GM10266 (cell line): ENCODE measurements around the gene SIL1.
"Not testable (repeated sequence)": the region's sequence is repeated elsewhere in the genome, so short reads cannot be mapped to it uniquely, and the experiment has no call there.

Source experiments
- DNase-seq: peaks from one replicate; pipeline ENCODE4 v3.0.0; 2012; ENCODE audit errors: extremely low spot score
- TF ChIP-seq, protein P1 (sequence below): IDR thresholded peaks from 2 replicates; pipeline ENCODE4 v1.5.1; 2012; ENCODE audit warnings: mild to moderate bottlenecking, low read depth; ENCODE audit not compliant: control insufficient read depth, insufficient read depth; ENCODE audit errors: missing control alignments

The SIL1 gene

GRCh38 chr5:139199321-139199720 lies 1.2 kb upstream of the SIL1 start:
- no peak for DNase-seq
- TF ChIP-seq, protein P1, sequence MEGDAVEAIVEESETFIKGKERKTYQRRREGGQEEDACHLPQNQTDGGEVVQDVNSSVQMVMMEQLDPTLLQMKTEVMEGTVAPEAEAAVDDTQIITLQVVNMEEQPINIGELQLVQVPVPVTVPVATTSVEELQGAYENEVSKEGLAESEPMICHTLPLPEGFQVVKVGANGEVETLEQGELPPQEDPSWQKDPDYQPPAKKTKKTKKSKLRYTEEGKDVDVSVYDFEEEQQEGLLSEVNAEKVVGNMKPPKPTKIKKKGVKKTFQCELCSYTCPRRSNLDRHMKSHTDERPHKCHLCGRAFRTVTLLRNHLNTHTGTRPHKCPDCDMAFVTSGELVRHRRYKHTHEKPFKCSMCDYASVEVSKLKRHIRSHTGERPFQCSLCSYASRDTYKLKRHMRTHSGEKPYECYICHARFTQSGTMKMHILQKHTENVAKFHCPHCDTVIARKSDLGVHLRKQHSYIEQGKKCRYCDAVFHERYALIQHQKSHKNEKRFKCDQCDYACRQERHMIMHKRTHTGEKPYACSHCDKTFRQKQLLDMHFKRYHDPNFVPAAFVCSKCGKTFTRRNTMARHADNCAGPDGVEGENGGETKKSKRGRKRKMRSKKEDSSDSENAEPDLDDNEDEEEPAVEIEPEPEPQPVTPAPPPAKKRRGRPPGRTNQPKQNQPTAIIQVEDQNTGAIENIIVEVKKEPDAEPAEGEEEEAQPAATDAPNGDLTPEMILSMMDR: no peak

DNA sequence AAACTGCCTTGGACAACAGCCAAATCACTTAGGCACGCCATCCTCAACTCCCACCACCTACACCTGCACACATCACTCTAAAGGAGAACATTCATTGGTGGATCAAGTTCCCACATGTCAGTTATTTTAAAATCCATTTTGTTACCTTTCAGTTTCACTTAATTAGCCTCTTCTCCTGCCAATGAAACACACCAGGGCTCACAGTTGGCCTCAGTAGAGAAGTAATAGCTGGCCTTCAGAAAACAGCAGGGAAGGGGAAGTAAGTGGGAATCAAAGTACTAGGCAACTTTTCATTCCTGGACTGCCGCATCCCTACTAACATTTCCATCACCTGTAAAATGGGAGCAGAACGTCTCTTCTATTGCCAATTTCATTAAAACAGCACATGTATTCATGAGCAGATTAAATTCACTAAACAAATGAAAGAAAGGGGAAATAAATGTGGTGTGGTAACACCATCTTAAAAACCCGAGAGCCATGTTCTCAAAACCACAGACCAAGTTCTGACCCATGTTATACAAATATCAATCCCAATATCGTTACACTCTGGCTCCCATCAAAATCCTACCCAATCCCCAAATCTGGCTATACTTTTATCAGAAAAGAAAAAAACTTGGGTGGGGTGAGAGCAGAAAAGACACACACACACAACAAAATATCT lies 1.7 kb downstream of the SIL1 start:
- DNase-seq: no peak
- TF ChIP-seq, protein P1: no peak

GRCh38 chr5:139194486-139194885 lies 3.7 kb downstream of the SIL1 start:
- no peak for DNase-seq
- TF ChIP-seq, protein P1: no peak

- TF ChIP-seq, protein P1: no peak
- DNase-seq: no peak
These were observed 4.2 kb downstream of the SIL1 start for GRCh38 chr5:139193928-139194327.

GRCh38 chr5:139192906-139193305 lies 5.3 kb downstream of the SIL1 start:
- DNase-seq: not testable (repeated sequence)

DNA sequence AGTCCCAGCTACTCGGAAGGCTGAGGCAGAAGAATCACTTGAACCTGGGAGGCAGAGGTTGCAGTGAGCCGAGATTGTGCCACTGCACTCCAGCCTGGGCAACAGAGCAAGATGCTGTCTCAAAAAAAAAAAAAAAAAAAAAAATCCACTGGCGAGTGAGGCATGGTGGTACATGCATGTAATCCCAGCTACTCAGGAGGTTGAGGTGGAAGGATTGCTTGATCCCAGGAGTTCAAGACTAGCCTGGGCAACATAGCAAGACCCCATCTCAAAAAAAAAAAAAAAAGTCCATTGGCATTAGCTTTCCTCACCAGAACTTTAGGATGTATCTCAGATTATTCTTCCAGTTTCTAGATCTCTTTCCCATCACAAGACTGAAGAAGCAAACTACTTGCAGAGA lies 6.2 kb downstream of the SIL1 start:
- not testable (repeated sequence) for DNase-seq

DNA sequence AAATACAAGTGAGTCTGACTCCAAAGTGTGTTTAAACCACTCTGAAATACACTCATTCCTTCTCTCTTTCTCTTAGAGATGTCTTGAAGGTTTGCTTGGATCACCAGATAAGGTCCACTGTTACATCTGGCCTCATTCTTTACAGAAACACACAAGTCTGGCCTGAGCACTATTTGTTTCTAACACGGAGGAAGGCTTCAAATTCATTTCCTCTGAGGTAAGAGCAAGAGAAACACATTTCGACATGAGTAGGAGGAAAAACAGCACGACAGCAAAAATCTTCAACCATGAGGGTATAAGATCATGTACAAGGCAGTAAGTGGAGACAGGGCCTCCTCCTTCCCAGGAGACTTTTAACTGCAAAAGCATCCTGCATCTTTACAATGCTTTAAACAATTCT lies 8.0 kb downstream of the SIL1 start:
- no peak for DNase-seq
- TF ChIP-seq, protein P1: no peak

DNA sequence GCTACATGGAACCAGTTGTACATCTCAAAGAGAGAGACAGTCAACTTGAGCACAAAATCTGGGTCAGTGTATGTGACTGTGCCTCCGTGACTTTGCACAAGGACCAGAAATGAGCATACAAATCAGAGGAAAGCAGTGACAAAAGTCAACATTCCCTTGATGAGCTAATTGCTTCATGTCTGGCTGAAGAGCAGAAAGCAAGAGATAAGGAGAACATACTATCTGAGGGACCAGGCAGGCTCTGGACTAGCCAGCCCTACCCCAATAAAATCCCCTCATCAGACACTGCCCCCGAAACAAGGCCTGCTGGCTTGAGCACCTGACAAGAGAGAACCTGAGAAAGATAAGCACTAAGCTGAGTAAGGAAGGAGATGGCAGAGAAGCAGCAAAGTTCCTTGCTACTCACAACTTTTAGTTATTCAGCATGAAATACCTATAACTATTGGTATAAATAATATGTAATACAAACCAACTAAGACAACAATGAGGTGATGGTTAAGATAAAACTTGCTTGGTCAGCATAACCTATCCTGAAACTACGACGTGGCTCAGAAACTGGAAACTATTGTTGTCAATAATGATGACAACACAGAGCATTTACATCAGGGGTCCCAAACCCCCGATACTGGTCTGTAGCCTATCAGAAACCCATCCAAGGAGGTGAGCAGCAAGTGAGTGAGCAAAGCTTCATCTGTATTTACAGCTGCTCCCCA lies 9.5 kb downstream of the SIL1 start:
- no peak for DNase-seq
- TF ChIP-seq, protein P1: no peak
